ENCODE data around the gene KAT6B.

DNA sequence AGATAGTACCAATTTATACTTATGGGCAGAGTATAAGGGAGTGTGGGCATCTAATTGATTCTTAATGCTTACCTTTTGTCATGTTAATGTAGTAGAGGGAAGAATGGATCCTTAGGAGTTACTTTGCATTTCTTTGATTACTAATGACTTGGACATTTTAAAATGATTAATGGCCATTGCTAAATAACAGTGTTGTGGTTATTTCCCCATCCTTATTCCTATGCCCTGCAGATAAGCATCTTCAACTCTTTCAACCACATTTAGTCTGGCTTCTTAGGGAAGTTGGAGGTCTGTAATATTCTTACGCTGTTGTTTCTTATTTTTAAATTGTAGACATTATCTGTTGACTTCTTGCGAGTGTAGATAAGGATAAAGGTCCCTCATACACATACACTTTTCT is 37.2 kb downstream of the KAT6B start:
- TF ChIP-seq, protein P1, sequence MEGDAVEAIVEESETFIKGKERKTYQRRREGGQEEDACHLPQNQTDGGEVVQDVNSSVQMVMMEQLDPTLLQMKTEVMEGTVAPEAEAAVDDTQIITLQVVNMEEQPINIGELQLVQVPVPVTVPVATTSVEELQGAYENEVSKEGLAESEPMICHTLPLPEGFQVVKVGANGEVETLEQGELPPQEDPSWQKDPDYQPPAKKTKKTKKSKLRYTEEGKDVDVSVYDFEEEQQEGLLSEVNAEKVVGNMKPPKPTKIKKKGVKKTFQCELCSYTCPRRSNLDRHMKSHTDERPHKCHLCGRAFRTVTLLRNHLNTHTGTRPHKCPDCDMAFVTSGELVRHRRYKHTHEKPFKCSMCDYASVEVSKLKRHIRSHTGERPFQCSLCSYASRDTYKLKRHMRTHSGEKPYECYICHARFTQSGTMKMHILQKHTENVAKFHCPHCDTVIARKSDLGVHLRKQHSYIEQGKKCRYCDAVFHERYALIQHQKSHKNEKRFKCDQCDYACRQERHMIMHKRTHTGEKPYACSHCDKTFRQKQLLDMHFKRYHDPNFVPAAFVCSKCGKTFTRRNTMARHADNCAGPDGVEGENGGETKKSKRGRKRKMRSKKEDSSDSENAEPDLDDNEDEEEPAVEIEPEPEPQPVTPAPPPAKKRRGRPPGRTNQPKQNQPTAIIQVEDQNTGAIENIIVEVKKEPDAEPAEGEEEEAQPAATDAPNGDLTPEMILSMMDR (IDR thresholded peaks at IDR 0.05) = no peak
- no peak for TF ChIP-seq EP300 (IDR thresholded peaks at IDR 0.05)

Data from sigmoid colon (tissue), 4 donors.